HG02610 (cell line): ENCODE measurements around the gene FSIP1.

Experiments used
- ATAC-seq: cut with Tn5 transposase; IDR thresholded peaks from one replicate; pipeline ENCODE4 v1.9.1; 2021; ENCODE audit warnings: mild to moderate bottlenecking, moderate library complexity; ENCODE audit not compliant: unreplicated experiment

FSIP1 gene

GRCh38 chr15:39721893-39722292 is 60.7 kb downstream of the FSIP1 start:
- ATAC-seq, result no peak

DNA sequence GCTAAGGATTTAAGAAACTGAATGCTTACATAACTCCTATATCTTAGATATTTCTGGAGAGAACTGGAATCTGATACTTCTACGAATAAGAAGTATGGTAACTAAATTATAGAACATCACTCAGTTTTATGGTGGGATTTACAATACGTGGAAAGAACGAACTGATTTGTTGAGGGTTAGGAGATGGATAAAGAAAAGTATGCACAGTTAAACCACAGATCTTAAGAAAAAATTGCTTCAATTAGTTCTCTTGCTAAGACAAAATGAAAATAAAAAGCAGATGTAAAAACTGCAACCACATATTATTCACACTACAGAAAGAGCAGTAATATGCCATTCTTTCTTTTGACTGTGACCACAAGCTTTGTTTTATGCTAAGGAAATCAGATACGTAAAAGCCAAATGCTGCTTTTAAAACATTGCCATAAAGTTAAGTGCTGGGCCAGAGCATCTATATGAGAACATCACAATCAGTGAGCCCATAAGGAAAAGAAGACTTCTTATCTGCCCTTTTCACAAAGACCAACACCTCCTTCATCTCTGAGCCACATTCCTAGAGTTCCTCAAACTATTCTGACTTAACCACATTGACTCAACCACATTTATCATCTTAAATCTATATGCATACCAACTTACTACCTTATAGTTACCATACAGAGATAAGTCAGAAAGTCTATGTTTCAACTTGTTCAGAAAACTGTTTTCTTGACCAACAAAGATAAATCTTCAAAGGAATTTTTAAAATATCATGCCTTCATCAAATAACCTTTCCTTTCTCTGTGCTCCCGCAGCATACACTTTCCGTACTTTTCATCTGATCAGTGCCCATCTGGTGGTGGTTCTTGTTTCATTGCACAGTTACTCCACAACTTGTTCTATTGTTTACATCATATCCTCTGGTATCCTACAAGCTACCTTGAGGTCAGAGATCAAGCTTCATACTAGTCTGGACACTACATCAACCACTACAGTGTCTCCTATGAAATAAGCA is 61.7 kb downstream of the FSIP1 start:
- no peak for ATAC-seq

DNA sequence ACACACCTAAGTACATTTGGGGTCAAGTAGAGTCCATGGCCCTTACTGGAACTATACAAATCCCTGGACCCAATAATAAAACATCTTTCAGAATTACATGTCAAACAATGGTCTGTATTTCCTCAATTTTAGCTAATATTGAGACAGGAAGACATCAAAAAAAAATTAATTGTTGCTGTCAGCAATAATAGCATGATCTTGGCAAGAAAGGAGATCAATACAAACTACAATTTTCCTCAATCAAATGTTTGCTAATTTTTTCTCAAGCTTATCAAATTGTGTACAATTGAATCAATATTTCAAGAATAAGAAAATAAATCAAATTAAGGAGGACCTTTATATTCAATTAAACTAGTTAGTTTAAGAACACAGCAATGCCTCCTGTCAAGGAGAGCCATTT is 62.6 kb downstream of the FSIP1 start:
- no peak for ATAC-seq

DNA sequence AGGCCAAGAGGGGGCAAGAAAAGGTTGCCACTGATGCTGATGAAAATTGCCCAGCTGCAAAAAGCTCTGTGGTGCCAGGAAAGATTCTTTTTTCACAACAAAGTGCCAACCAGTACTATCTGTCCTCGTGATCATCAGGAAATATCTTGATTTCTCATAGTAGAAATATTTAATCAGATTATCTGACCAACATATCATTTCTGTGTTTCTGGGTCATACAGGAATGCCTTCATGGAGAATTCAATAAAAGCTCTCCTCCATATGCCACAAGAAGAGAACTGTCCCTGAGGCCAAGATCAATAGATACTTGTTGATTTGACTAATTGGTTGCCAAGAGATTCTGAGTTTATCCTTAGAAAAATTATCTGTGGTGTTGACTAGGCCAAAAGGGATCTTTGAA is 63.5 kb downstream of the FSIP1 start:
- ATAC-seq, result no peak

GRCh38 chr15:39717134-39717533 is 65.5 kb downstream of the FSIP1 start:
- no peak for ATAC-seq

DNA sequence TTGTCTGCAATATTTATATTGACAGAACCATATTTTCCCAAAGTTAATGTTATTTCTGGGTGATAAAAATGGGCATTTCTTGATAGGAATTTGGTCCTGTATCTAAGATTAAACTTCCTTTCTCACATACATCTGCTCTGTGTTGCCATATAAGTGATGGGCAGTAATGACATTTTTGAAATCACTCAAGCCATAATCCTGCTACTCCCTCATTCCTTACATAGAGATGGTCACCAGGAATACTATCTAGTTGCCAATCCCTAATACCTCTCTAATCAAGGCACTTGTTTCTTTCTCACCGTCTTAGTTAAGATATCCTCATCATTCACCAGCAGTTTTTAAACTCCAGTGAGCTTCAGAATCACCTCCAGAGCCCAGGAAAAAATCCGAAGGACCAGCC is 68.4 kb downstream of the FSIP1 start:
- ATAC-seq, result no peak

DNA sequence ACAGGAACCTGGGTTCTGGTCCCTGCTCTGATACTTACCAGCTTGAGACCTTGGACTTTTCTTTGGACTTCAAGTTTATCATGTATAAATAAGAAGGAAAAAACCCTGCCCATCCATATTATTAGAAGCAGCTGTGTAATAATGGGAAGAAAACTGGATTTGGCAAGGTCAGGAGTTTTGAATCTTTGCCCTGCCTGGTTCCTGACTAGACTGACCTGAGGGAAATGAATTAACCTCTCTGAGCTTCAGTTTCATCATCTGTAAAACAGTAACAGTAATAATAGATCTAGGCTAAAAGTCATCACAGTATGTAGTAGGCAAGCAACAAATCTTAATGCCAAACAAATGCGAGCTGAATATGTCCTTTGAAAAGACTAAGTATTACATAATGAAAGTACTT is 68.8 kb downstream of the FSIP1 start:
- ATAC-seq, result no peak

DNA sequence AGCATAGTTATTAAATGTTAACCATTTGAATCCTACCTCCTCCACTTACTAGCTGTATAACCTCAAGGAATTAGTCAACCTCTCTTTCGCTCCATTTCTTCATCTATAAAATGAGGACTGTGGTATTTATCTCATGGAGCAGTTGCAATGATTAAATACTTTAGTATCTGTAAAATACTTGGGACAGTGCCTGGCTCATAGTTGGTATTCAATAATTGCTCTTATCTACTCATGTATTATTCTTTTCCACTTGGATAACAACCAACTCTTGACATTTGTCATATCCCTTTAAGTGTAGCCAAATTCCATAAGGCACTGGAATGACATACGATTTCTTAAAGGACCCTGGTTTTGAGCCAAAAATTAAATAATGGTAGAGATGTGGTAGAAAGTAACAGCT is 72.0 kb downstream of the FSIP1 start:
- ATAC-seq, result no peak

DNA sequence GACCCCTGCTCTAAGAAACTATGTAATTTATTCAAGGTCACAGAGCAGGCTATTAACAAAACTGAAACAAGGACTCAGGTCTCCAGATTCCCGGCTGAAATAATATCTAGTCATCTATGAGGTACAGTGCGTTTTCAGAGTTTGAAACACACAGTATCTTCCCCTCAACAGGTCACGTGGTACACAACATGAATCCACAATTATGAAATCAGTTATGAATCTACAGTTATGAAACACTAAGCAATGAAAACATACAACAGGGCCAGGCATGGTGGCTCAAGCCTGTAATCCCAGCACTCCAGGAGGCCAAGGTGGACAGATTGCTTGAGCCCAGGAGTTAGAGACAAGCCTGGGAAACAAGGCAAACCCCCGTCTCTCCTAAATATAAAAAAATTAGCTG is 72.7 kb downstream of the FSIP1 start:
- ATAC-seq, result no peak

GRCh38 chr15:39706206-39706605 is 76.4 kb downstream of the FSIP1 start:
- ATAC-seq, result no peak

- ATAC-seq, result no peak
Observed at GRCh38 chr15:39704689-39705088, 78.0 kb downstream of the FSIP1 start.

GRCh38 chr15:39704235-39704634 is 78.4 kb downstream of the FSIP1 start:
- no peak for ATAC-seq

DNA sequence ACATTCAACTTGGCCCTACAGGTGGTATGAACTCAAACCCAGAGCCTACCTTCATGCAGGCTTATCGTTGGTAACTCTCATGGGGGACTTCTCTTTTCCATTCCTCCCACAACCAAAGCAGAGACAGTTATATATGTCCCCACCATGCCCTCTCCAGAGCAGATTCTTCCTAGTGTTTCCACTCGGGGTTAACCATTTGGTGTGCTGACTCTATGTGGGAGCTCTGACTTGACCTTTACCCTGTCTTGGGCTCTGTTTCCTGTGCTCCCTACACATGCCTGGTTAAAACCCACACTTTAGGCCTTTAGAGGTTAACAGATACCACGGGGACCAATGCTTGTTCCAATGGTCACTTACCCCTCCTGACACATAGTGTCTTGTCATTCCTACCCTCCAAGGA is 80.7 kb downstream of the FSIP1 start:
- no peak for ATAC-seq

DNA sequence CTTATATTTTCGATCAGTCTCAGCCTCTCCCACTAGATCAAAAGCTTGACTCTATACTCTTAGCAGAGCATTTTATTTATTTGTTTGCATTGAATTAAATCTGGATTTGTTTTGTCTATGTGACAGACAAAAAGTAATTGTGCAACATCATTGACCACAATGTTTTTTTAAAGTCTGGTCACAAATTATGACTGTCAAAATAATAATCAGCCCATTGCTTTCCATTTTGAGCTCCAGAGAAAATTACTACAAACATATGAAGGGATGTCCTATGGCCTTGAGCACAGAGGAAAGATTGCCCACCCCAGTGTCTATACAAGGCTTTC is 82.3 kb downstream of the FSIP1 start:
- no peak for ATAC-seq

GRCh38 chr15:39699516-39700374 is 82.9 kb downstream of the FSIP1 start:
- no peak for ATAC-seq

DNA sequence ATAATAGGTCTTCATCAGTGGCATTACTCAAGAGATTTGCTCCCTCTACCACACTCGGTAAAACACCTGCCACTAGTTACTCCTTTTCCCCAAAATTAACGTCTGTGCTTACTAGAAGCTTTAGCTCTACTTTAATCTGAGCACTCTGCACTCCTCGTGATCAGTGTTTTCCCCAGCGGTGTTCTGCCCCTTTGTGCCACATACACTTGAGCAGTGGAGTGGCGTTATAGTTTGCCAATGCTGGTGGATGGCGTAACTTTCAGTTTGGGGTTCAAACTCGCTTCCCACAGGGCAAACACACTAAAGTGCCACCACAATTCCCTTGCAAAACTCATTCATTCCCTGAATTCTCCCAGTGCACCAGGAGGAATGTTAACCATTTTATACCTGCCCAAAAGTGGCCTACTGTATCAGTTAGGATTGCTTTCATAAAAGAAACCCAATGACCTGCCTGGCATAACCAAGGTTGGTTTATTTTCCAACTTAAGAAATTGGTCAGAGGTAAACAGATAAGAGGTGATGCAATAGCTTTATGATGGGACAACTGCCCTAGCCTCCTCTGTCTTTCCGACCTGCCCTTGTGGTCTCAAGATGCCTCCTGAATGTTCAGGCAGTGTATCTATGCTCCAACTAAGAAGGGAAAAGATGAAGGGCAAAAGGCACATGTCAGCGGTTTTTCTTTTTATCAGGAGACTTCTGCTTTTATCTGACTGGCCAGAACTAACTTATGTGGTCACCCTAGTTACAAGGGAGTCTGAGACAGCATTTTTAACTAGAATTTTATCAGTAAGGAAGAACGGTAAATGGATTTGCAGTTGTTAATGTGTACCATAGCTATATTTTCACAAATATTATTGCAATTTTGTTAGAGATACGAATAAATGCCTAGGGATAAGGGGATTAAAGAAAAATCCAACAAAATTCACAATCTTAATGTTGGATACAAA is 83.9 kb downstream of the FSIP1 start:
- no peak for ATAC-seq

DNA sequence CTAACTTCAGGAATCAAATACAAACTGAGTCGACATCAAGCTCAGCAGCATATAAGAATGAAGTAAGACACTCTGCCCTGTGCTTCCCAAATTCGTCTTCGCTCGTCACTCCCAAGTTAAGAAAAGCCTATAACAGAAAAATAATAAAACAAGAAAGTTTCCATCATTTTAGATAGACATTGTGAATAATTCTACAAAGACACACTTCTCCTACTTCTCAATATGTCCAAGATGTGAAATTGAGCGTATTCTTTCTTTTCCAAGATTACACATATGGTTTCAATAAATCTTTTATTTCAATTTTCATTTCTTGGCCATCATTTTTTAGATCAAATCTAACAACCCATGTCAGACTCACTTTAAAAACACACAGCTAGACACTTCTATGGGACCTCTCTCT is 85.1 kb downstream of the FSIP1 start:
- no peak for ATAC-seq

- no peak for ATAC-seq
Observed at GRCh38 chr15:39695793-39696192, 86.8 kb downstream of the FSIP1 start.

DNA sequence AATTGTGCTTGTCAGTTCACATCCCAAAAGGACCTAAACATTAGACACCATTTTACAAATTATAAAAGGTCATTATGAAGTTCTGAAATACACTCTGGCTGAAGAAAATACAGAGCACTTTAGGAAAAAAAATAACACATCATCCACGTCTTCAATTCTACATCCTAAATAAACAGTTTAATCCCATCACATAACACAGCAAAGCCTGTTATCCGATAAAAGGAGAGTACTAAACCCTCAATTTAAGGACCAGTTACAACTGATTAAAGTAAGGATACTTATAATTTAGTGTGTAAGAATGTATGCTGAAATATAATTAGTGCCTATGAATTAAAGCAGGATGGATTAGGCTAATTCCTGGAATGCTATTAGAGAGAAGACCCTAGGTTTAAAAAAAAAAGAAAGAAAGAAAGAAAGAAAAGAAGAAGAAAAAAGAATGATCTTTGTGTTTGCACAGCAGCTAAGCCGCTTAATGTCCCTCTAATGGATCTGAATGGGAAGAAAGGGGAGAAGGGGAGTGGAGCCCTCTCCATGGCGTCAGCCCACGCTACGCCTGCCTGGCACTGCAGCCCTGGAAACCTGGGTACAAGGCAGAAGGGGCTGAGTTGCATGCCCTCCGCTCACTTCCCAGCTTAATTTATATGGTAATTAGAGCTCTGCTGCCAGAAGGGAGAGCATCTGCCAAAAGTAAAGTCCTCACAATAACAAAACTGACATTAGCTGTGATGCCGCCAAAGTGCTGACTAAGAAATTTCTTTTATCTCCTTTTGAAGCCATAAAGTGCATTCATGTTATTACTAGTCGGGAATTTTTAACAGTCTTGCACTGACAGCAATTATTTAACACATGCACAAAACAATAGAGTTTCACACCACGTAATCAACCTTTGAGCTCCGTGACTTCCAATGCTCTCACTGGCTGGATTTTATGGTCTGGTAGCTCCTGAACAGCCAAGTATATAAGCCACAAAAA is 90.0 kb downstream of the FSIP1 start:
- no peak for ATAC-seq
